ENCODE data around the gene RYR2. TPM values are rescaled to one million over a fixed set of nuclear protein-coding genes. Genes with fewer than 3 reads are reported as not detected.

Gene RYR2
- polyA plus RNA-seq, 2 of the 4 experiments (the other 2 are of a cell fraction) = 0.06 TPM; not detected in 1

DNA sequence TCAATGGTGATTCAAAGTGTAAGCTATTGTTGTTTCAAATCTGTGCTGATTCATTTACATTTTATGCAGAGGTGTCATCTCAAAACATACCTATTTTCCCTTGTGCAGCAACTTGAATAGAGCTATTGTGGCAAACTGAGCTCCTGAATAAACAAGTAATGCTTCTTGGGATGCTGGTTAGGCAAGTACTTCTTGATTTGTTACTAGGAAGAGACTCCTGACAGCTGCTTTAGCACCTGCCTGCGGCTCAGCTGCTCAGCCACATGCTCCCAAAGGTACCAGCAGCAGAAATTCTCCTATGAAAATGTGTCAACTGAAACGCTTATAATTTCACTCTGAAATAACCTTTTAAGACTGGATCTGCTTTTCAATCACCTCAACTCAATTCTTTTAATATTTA lies 352.3 kb downstream of the RYR2 start:
- Histone ChIP-seq H3K4me2 (no peak overlapping the region), H3K27ac (no peak overlapping the region), H3K9me3 (no peaks in the 10 kb centered on the region), H3K4me1 (no peaks in the 10 kb centered on the region), H3K4me3 (no peak overlapping the region)
- no peak for FAIRE-seq
- CTCF ChIA-PET = no interaction called here
- 7% methylated on average over 2 of the region's 2 CpGs for WGBS (ENCODE audit: missing lambda C conversion rate)
- no peak for DNase-seq (ENCODE audit: low read depth in 1 of 2, low spot score in 1 of 2)
- POLR2A ChIA-PET = no interaction called here
- TF ChIP-seq RFX5 (IDR thresholded peaks at IDR 0.05) = no peak
- no peak for TF ChIP-seq EHF (CRISPR knock-in tag; IDR thresholded peaks at IDR 0.05)
- TF ChIP-seq, protein P1, sequence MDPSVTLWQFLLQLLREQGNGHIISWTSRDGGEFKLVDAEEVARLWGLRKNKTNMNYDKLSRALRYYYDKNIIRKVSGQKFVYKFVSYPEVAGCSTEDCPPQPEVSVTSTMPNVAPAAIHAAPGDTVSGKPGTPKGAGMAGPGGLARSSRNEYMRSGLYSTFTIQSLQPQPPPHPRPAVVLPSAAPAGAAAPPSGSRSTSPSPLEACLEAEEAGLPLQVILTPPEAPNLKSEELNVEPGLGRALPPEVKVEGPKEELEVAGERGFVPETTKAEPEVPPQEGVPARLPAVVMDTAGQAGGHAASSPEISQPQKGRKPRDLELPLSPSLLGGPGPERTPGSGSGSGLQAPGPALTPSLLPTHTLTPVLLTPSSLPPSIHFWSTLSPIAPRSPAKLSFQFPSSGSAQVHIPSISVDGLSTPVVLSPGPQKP (IDR thresholded peaks at IDR 0.05; ENCODE audit: low read depth, low read length) = no peak
- TF ChIP-seq RCOR1 (IDR thresholded peaks at IDR 0.05; ENCODE audit: low read depth, low read length) = no peak
- no peak for TF ChIP-seq ZC3H11A (IDR thresholded peaks at IDR 0.05)
- TF ChIP-seq, protein P2, sequence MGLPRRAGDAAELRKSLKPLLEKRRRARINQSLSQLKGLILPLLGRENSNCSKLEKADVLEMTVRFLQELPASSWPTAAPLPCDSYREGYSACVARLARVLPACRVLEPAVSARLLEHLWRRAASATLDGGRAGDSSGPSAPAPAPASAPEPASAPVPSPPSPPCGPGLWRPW (IDR thresholded peaks at IDR 0.05) = no peak
- TF ChIP-seq, protein P3, sequence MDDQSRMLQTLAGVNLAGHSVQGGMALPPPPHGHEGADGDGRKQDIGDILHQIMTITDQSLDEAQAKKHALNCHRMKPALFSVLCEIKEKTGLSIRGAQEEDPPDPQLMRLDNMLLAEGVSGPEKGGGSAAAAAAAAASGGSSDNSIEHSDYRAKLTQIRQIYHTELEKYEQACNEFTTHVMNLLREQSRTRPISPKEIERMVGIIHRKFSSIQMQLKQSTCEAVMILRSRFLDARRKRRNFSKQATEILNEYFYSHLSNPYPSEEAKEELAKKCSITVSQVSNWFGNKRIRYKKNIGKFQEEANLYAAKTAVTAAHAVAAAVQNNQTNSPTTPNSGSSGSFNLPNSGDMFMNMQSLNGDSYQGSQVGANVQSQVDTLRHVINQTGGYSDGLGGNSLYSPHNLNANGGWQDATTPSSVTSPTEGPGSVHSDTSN (IDR thresholded peaks at IDR 0.05) = no peak
- TF ChIP-seq CBX8 (IDR thresholded peaks at IDR 0.05) = no peak
- no peak for TF ChIP-seq RAD21 (conservative IDR thresholded peaks at IDR 0.05 in 1 of 2, IDR thresholded peaks at IDR 0.05 in 1 of 2)
- no peak for TF ChIP-seq ZSCAN20 (CRISPR knock-in tag; IDR thresholded peaks at IDR 0.05)
- no peak for TF ChIP-seq TP53 (CRISPR knock-in tag; IDR thresholded peaks at IDR 0.05)
- no peak for TF ChIP-seq NFE2L2 (conservative IDR thresholded peaks at IDR 0.05; ENCODE audit: low read length)
- no peak for TF ChIP-seq EHMT2 (IDR thresholded peaks at IDR 0.05; ENCODE audit: low read depth)
- TF ChIP-seq, protein P4, sequence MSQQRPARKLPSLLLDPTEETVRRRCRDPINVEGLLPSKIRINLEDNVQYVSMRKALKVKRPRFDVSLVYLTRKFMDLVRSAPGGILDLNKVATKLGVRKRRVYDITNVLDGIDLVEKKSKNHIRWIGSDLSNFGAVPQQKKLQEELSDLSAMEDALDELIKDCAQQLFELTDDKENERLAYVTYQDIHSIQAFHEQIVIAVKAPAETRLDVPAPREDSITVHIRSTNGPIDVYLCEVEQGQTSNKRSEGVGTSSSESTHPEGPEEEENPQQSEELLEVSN (IDR thresholded peaks at IDR 0.05; ENCODE audit: borderline replicate concordance, low read depth) = no peak
- no peak for TF ChIP-seq MAFK (IDR thresholded peaks at IDR 0.05; ENCODE audit: partially characterized antibody)
- TF ChIP-seq, protein P5, sequence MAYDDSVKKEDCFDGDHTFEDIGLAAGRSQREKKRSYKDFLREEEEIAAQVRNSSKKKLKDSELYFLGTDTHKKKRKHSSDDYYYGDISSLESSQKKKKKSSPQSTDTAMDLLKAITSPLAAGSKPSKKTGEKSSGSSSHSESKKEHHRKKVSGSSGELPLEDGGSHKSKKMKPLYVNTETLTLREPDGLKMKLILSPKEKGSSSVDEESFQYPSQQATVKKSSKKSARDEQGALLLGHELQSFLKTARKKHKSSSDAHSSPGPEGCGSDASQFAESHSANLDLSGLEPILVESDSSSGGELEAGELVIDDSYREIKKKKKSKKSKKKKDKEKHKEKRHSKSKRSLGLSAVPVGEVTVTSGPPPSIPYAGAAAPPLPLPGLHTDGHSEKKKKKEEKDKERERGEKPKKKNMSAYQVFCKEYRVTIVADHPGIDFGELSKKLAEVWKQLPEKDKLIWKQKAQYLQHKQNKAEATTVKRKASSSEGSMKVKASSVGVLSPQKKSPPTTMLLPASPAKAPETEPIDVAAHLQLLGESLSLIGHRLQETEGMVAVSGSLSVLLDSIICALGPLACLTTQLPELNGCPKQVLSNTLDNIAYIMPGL (CRISPR knock-in tag; IDR thresholded peaks at IDR 0.05; ENCODE audit: borderline replicate concordance) = no peak
- no peak for TF ChIP-seq JUN (IDR thresholded peaks at IDR 0.05)
- TF ChIP-seq MYC (IDR thresholded peaks at IDR 0.05; ENCODE audit: borderline replicate concordance, low read length) = no peak
- TF ChIP-seq, protein P6, sequence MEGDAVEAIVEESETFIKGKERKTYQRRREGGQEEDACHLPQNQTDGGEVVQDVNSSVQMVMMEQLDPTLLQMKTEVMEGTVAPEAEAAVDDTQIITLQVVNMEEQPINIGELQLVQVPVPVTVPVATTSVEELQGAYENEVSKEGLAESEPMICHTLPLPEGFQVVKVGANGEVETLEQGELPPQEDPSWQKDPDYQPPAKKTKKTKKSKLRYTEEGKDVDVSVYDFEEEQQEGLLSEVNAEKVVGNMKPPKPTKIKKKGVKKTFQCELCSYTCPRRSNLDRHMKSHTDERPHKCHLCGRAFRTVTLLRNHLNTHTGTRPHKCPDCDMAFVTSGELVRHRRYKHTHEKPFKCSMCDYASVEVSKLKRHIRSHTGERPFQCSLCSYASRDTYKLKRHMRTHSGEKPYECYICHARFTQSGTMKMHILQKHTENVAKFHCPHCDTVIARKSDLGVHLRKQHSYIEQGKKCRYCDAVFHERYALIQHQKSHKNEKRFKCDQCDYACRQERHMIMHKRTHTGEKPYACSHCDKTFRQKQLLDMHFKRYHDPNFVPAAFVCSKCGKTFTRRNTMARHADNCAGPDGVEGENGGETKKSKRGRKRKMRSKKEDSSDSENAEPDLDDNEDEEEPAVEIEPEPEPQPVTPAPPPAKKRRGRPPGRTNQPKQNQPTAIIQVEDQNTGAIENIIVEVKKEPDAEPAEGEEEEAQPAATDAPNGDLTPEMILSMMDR (IDR thresholded peaks at IDR 0.05) = no peak
- no peak for TF ChIP-seq FOSB (CRISPR knock-in tag; IDR thresholded peaks at IDR 0.05)
- no peak for ATAC-seq

DNA sequence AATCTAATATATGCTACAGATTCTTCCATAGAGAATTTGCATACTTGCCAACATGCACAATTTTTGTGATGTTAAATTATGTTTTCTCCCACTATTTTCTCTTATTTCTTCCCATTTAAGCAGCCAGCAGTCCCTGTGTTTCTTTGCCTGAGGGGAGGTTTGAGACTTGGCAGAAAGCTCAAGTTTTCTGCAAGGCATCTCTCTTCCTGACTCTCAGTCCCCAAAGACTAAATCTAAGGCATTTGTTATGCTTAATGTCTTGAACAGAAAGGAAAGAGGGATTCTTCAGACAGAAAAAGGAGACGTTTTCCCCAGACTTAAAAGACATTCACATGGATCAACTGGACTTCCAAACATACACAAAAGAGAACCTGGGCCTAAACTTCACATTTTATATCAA lies 354.4 kb downstream of the RYR2 start:
- Histone ChIP-seq H3K27ac (no peak overlapping the region), H3K4me2 (no peak overlapping the region), H3K9me3 (no peaks in the 10 kb centered on the region), H3K4me1 (no peaks in the 10 kb centered on the region), H3K4me3 (no peak overlapping the region)
- CTCF ChIA-PET = no interaction called here
- POLR2A ChIA-PET = no interaction called here
- 0% methylated on average over 1 of the region's 1 CpG for WGBS (ENCODE audit: missing lambda C conversion rate)
- FAIRE-seq (no peak), ATAC-seq (no peak), DNase-seq (ENCODE audit: low read depth in 1 of 2, low spot score in 1 of 2) (no peak)
- TF ChIP-seq PHF8 (IDR thresholded peaks at IDR 0.05; ENCODE audit: borderline replicate concordance, low read depth) = no peak

Data from A549 (cell line).